Stimulated activated CD4-positive, alpha-beta T cell treated with anti-CD3 and anti-CD28 coated beads, Interleukin-4, amount 100 ng/mL, for 4 hours (primary cell): ENCODE results near the gene RUNX3.
A peak's percentile ranks its signal among the peaks of the same experiment; 100 is the strongest.

Source experiments
- DNase-seq, 2 experiments: peaks; one replicate each; pipeline ENCODE4 v3.0.0-alpha.2; 2020

RUNX3 gene

DNA sequence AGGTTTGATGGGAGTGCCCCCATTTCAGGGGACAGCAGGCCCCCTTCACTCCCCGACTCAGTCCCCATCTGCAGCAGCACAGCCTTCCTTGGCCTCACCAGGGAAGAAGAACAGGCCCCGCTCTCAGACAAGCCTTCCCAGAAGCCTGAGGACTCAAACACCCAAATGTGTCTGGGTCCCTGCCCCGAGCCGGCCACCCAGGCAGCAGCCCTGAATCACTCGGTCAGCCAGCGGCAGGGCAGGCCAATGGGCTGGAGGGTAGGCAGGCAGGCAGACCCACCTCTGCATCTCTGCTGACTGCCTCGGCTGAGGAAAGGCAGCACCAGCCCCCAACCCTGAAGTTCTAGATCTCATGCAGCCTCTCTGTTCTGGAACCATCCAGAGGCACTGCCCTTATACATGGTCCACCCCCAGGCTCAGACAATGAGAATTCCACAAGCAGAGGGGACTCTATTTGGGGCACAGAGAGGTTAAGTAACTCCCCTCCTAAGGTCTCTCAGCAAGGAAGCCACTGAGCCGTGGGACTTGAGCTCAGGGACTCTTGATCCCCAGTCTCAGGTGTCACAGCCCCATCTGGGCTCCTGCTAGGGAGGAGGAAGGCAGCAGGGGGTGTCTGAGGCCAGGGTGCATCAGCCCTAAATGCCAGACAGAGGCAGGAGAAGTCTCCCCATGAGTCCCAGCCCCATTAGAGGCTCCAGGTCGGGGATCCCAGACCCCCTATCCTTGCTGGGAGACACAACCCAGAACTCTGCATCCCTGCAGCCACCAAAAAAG is 33.2 kb upstream of the RUNX3 start:
- peak in 1 of 2 experiments; percentile 31 for DNase-seq

GRCh38 chr1:24961961-24962861 is 32.1 kb upstream of the RUNX3 start:
- no peak for DNase-seq

DNA sequence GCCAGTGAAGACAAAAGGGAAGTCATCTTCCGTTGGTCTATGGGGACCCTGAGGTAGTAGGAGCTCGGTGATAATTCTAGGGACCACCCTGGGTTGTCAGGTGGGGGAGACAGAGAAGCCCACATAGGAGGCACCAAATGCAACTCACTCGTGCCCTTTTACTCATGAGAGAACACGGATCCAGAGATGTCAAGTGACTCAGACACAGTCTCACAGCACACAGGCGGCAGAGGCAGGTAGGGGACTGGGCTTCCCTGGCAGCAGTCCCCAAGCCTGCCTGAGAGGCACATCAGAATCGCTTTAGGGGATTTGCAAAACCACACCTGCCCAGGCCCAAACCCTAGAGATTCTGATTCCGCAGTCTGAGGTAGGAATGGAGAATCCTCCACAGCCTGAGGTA is 31.3 kb upstream of the RUNX3 start:
- no peak for DNase-seq

- DNase-seq, result no peak
Measured at GRCh38 chr1:24960071-24960801, 30.2 kb upstream of the RUNX3 start.

DNA sequence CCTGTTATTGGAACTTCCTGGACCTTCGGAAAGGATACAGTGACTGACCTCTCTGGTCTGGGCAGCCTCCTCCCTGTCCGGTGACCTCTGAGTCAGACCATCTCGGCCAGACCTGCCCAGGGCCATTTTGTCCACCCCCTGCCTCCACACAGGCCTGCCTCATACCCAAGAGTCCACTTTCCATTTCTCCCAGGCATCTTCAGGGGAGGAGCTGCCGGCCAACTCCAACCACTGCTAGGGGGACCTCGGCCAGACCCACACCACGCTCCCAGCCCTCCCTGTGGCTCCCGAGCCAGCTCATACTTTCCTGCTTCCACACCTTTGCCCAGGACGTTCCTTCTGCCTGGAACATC is 29.5 kb upstream of the RUNX3 start:
- no peak for DNase-seq

- no peak for DNase-seq
Measured at GRCh38 chr1:24958766-24959622, 28.9 kb upstream of the RUNX3 start.

- DNase-seq, result no peak
Measured at GRCh38 chr1:24957808-24958752, 28.0 kb upstream of the RUNX3 start.

GRCh38 chr1:24957016-24957807 is 27.1 kb upstream of the RUNX3 start:
- DNase-seq, result no peak

GRCh38 chr1:24955779-24956365 is 25.8 kb upstream of the RUNX3 start:
- no peak for DNase-seq

- DNase-seq, result peak; percentile 51 to 83
Measured at GRCh38 chr1:24955161-24955560, 25.1 kb upstream of the RUNX3 start.

- DNase-seq, result no peak
Measured at GRCh38 chr1:24954631-24955030, 24.6 kb upstream of the RUNX3 start.

DNA sequence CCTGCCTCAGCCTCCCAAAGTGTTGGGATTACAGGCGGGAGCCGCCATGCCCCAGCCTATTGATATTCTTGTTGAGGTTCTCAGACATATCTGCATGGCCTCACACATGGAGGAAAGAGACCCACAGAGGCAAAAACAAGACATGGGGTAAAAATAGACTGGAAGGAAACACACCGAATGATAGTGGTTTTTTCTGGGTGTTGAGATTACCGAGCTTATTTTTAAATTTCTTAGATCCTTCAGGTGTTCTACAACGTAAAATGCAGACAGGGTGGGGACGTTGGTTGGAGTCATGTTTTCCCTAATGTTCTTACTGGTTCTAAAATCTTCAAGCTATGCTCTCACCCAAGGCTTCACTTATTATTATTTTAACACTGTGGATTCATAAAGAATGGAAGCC is 23.9 kb upstream of the RUNX3 start:
- DNase-seq, result no peak

- DNase-seq, result no peak
Measured at GRCh38 chr1:24952413-24952841, 22.4 kb upstream of the RUNX3 start.

- no peak for DNase-seq
Measured at GRCh38 chr1:24951810-24952412, 21.8 kb upstream of the RUNX3 start.

DNA sequence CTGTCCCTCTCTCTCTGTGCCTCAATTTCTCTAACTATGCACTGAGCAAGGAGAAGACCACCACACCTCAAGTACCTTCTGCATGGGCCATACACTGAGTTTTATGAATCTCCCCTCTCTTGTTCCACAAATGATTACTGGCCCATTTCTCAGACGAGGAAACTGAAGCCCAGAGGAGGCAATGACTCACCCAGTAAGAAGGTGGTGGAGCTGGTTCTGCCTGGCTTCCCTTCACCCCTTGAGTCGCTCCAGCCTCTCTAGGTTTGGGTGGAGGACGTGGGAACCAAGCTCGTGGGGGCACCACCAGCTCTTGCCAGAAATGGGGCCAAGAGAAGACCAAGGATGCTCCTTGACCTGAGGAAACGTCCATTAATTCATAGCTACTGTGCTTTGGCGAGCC is 21.3 kb upstream of the RUNX3 start:
- DNase-seq, result no peak

DNA sequence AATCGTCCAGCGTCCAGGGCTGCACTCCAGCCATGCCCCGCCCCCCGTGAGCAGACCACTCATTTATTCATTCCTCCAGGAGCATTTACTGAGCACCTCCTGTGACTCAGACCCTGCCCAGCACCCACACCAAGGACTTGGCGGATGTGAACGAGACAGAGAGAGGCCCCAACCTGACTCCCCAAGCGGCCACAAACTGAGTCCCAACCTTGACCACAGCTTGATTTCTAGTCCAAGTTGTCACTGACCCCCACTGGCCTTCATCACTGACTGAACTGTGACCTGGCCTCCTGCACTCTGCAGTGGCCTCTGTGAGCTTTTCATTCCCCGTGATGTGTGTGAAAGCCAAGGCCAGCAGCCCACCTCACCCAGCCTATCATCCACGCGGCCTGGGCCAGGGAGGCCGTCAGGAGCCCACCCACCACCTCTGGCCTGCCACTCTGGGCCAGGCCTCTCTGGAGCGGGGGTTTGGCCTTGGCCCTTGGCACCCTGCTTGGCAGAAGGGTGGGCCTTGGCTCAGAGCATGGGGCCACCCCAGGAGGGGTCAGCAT is 19.3 kb upstream of the RUNX3 start:
- no peak for DNase-seq

DNA sequence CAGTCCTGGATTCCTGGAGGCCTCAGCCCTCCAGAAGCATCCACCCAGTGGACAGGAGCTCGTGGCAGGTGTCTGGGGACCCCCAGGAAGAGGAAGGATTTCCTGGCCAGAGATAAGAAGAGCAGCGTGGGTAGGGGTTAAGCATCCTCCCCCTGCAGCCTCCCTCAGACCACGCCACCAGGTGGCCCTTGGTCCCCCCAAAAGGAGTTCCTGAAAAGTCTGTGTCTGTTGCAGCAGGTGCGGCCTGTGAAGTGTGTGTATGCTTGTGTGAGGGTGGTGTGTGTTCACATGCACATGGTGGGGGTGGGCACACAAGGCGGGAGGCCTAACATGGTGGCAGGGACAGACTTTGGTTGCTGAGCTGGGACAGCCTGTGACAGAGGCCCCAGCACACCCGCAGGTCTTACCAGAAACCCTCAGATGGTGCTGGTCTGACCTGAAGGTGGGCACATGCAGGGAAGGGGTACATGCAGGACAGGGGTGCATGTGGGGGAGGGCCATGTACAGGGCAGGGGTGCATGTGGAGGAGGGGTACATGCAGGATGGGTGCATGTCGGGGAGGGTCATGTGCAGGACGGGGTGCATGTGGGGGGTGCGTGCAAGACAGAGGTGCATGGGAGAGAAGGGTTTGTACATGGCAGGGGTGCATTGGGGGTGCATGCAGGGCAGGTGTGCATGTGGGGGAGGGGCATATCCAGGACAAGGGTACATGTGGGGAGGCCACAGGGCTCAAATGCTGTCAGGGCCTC is 18.2 kb upstream of the RUNX3 start:
- no peak for DNase-seq

DNA sequence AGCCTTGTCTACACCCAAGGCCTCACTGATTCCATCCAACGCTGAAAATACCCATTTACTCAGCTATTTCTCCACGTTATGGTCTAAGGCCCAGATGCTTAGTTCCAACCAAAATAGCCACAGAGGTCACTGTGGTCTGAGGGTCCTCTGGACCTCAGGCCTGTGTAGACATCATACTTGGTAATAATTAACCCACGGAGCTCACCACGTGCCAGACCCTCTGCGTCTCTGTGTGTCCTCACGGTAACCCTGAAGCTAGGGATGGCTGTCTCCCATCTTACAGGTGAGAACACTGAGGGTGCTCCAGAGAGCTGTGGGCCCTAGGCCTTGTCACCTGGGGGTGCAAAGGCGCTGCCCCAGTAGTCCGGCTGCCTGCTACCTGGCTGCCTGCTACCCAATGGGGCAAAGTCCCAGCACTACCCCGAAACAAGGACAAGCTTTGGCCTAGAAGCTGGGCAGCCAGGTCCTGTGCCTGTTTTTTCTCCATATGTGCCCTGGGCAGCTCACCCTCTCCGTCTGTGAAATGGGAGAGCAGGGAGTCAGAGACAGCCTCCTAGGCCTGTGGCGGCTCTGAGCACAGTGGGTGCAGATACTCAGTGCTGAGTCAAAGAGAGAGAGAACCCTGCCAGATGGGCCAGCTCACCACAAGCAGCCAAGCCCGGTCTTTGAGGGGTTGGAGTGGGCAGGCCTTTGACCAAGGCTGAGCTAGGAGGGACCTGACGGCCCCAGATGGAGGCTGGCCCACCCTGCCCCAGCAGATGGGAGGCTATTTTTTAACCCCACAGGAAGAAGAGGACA is 17.0 kb upstream of the RUNX3 start:
- DNase-seq, result no peak
